Lower leg skin (tissue), 3 donors: ENCODE data around the gene CCBE1.

Source experiments
- CTCF ChIP-seq, 3 donors: fragments of 450-650 bp; IDR thresholded peaks; one replicate each; pipeline ENCODE4 v1.5.1; 2016; ENCODE audit warnings: antibody characterized with exemption in 3 of 3, mild to moderate bottlenecking in 3 of 3, moderate library complexity in 2 of 3
- POLR2A ChIP-seq, 2 donors: fragments of 450-650 bp; IDR thresholded peaks; one replicate each; pipeline ENCODE4 v1.6.1; 2016 to 2017; ENCODE audit warnings: antibody characterized with exemption in 2 of 2, mild to moderate bottlenecking in 1 of 2, moderate library complexity in 1 of 2

GRCh38 chr18:59639136-59639535 lies 58.1 kb downstream of the CCBE1 start:
- TF ChIP-seq CTCF (IDR thresholded peaks at IDR 0.05) (no peak), POLR2A (IDR thresholded peaks at IDR 0.05) (no peak)
